PC-9 (cell line): ENCODE measurements around the gene PES1. TPM values are rescaled to one million over a fixed set of nuclear protein-coding genes. Genes with fewer than 3 reads are reported as not detected.

Source experiments
- Bru-seq: library from RNA; stranded (reverse); fragments of 400-500 nt; gene quantifications from one replicate; lab custom pipeline; 2021; lab: Mats Ljungman, UMichigan
- BruChase-seq, 2 experiments: library from RNA; stranded (reverse); fragments of 400-500 nt; gene quantifications; one replicate each; lab custom pipeline; 2021; lab: Mats Ljungman, UMichigan
- BruUV-seq: library from RNA; stranded (reverse); fragments of 400-500 nt; replicated peaks from 2 replicates; lab custom pipeline; 2021; lab: Mats Ljungman, UMichigan
- CTCF ChIA-PET: fragments of 300-600 bp; sonication (Branson Sonifier 250); formaldehyde crosslinking; loops from one replicate; lab custom pipeline; 2022; ENCODE audit warnings: antibody characterized with exemption; lab: Charles Lee
- POLR2A ChIA-PET: fragments of 300-600 bp; sonication (Branson Sonifier 250); formaldehyde crosslinking; loops from one replicate; lab custom pipeline; 2022; ENCODE audit warnings: antibody characterized with exemption; ENCODE audit not compliant: unreplicated experiment; lab: Charles Lee
- DNase-seq, 2 experiments: peaks; one replicate each; pipeline versions ENCODE4 v3.0.0 to v3.0.0-alpha.2; 2015 to 2022; ENCODE audit warnings: mixed read lengths in 1 of 2
- H2AFZ ChIP-seq: fragments of 200-600 bp; sonication (generic); 2 replicates; pipeline ENCODE4 v1.8.1; 2017; ENCODE audit warnings: antibody characterized with exemption
- H3F3A ChIP-seq: fragments of 200-600 bp; sonication (generic); 2 replicates; pipeline ENCODE4 v1.8.1; 2017; ENCODE audit warnings: antibody characterized with exemption, mild to moderate bottlenecking, low read depth; ENCODE audit not compliant: insufficient read depth
- H3K27ac ChIP-seq: fragments of 200-600 bp; sonication (generic); 2 replicates; pipeline ENCODE4 v1.6.1; 2016; ENCODE audit warnings: mixed run types
- H3K27me3 ChIP-seq: fragments of 200-600 bp; sonication (generic); 2 replicates; pipeline ENCODE4 v1.6.1; 2016; ENCODE audit warnings: low read depth, mixed run types; ENCODE audit not compliant: insufficient read depth
- H3K36me3 ChIP-seq: fragments of 200-600 bp; sonication (generic); 2 replicates; pipeline ENCODE4 v1.6.1; 2016; ENCODE audit warnings: low read depth, mixed run types
- H3K4me1 ChIP-seq: fragments of 200-600 bp; sonication (generic); replicated peaks from 2 replicates; pipeline ENCODE4 v1.6.1; 2016; ENCODE audit warnings: mixed run types; ENCODE audit not compliant: insufficient read depth
- H3K4me2 ChIP-seq: fragments of 200-600 bp; sonication (generic); 2 replicates; pipeline ENCODE4 v1.6.1; 2017; ENCODE audit warnings: mixed run types
- H3K4me3 ChIP-seq: fragments of 200-600 bp; sonication (generic); 2 replicates; pipeline ENCODE4 v1.6.1; 2016; ENCODE audit warnings: mixed run types
- H3K79me2 ChIP-seq: fragments of 200-600 bp; sonication (generic); 2 replicates; pipeline ENCODE4 v1.6.1; 2017; ENCODE audit warnings: low read depth, mixed run types
- H3K9me2 ChIP-seq: fragments of 200-600 bp; sonication (generic); 2 replicates; pipeline ENCODE4 v1.8.1; 2017; ENCODE audit warnings: mild to moderate bottlenecking; ENCODE audit not compliant: insufficient read depth
- H3K9me3 ChIP-seq: fragments of 200-600 bp; sonication (generic); 2 replicates; pipeline ENCODE4 v1.8.1; 2016; ENCODE audit warnings: low read depth; ENCODE audit not compliant: insufficient read depth
- H4K20me1 ChIP-seq: fragments of 200-600 bp; sonication (generic); 2 replicates; pipeline ENCODE4 v1.8.1; 2017; ENCODE audit not compliant: insufficient read depth
- EZH2 ChIP-seq: fragments of 200-600 bp; sonication (generic); IDR thresholded peaks from 2 replicates; pipeline ENCODE4 v1.8.0; 2017; ENCODE audit warnings: antibody characterized with exemption, low read depth
- intact Hi-C: fragments of 100-400 bp; cut with micrococcal nuclease; formaldehyde crosslinking; loops from one replicate; pipeline ENCODE4 v1.10.0; 2022; ENCODE audit not compliant: unreplicated experiment
- long read RNA-seq: library from polyadenylated mRNA; stranded (forward); transcript quantifications from one replicate; pipeline ENCODE4 v2.0.0, GENCODE V29; 2022
- total RNA-seq: library from RNA; stranded (reverse); gene quantifications from 2 replicates; pipeline ENCODE4 v1.2.3, GENCODE V29; 2021
- TF ChIP-seq, protein P1 (sequence below): fragments of 200-600 bp; sonication (generic); conservative IDR thresholded peaks from 2 replicates; pipeline ENCODE4 v1.6.1; 2017; ENCODE audit warnings: mixed run types, antibody characterized with exemption, mild to moderate bottlenecking, moderate library complexity

The PES1 gene
- total RNA-seq, result 94.3 and 127 TPM in 2 replicates
- Bru-seq, nascent RNA, result percentile 68 among the genes with signal in this experiment
- percentile 65 among the genes with signal in this experiment for BruChase-seq, experiment 1, labeled RNA remaining after a 2-hour chase
- percentile 86 among the genes with signal in this experiment for BruChase-seq, experiment 2, labeled RNA remaining after a 6-hour chase
- long read RNA-seq, transcript PES1-202 (15 exons, 2,295 nt), result major isoform, 35 of 47 reads
- long read RNA-seq, partial matches to known transcripts, result 8 of 47 reads
- long read RNA-seq, other reads (novel, unspliced or antisense), result 4 of 47 reads

- DNase-seq, result peak; percentile 92 to 96
- Histone ChIP-seq H2AFZ (peak within 1 kb of the TSS; percentile 37), H3K4me3 (peak within 1 kb of the TSS; percentile 92), H3K4me1 (peaks cover 13% of the 10 kb centered on the region), H3K9me2 (no peaks in the 10 kb centered on the region), H3K27me3 (no peaks in the 10 kb centered on the region), H3K27ac (peak within 1 kb of the TSS; percentile 37), H3K9me3 (no peaks in the 10 kb centered on the region), H3K4me2 (peak within 1 kb of the TSS; percentile 96), H3K79me2 (peaks cover 31% of the 10 kb centered on the region), H4K20me1 (peaks cover 19% of the 10 kb centered on the region), H3F3A (peaks cover 16% of the 10 kb centered on the region; the same call in 1 of the 2 replicates), H3K36me3 (peaks cover 27% of the 10 kb centered on the region)
- BruUV-seq, result no TSS peak
- intact Hi-C loops, result no loop called here
- CTCF ChIA-PET, result interaction anchor here (0.7 to 1.0 kb wide), 3 partner anchors 10 to 119 kb away, joined by 3 to 5 read pairs (median 4); no protein-coding TSS in a partner anchor
- POLR2A ChIA-PET, result interaction anchor here (0.6 to 1.0 kb wide), 3 partner anchors 168 to 516 kb away, joined by 3 to 6 read pairs (median 5); no protein-coding TSS in a partner anchor
- TF ChIP-seq, protein P1, sequence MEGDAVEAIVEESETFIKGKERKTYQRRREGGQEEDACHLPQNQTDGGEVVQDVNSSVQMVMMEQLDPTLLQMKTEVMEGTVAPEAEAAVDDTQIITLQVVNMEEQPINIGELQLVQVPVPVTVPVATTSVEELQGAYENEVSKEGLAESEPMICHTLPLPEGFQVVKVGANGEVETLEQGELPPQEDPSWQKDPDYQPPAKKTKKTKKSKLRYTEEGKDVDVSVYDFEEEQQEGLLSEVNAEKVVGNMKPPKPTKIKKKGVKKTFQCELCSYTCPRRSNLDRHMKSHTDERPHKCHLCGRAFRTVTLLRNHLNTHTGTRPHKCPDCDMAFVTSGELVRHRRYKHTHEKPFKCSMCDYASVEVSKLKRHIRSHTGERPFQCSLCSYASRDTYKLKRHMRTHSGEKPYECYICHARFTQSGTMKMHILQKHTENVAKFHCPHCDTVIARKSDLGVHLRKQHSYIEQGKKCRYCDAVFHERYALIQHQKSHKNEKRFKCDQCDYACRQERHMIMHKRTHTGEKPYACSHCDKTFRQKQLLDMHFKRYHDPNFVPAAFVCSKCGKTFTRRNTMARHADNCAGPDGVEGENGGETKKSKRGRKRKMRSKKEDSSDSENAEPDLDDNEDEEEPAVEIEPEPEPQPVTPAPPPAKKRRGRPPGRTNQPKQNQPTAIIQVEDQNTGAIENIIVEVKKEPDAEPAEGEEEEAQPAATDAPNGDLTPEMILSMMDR, result no peak
- TF ChIP-seq EZH2, result no peak
Observed at GRCh38 chr22:30591588-30592359, at the start of gene PES1. PES1 (minus strand) TSS chr22:30591910; CDS start chr22:30591833, 77 bp downstream.

GRCh38 chr22:30640839-30641430, 49.2 kb upstream of the PES1 start:
- no peak for DNase-seq
- Histone ChIP-seq H3K27me3 (no peaks in the 10 kb centered on the region), H3K27ac (no peak overlapping the region), H3K4me1 (peaks cover 16% of the 10 kb centered on the region), H3K9me3 (no peaks in the 10 kb centered on the region), H4K20me1 (no peaks in the 10 kb centered on the region), H3K4me2 (no peak overlapping the region), H2AFZ (no peak overlapping the region), H3K4me3 (no peak overlapping the region), H3K9me2 (no peaks in the 10 kb centered on the region), H3F3A (peaks cover 12% of the 10 kb centered on the region; the same call in 1 of the 2 replicates), H3K79me2 (peaks cover 13% of the 10 kb centered on the region), H3K36me3 (no peaks in the 10 kb centered on the region)
- CTCF ChIA-PET, result no interaction called here
- BruUV-seq, result no TSS peak
- POLR2A ChIA-PET, result interaction anchor here (0.6 kb wide), 1 partner anchor 22 kb away, joined by 5 read pairs; no protein-coding TSS in a partner anchor
- TF ChIP-seq, protein P1, result no peak
- TF ChIP-seq EZH2, result no peak
- intact Hi-C loops, result no loop called here

GRCh38 chr22:30640361-30640760, 48.7 kb upstream of the PES1 start:
- Histone ChIP-seq H3K79me2 (peaks cover 13% of the 10 kb centered on the region), H3K36me3 (no peaks in the 10 kb centered on the region), H4K20me1 (no peaks in the 10 kb centered on the region), H3K4me1 (peaks cover 16% of the 10 kb centered on the region), H3K9me3 (no peaks in the 10 kb centered on the region), H3F3A (peaks cover 16% of the 10 kb centered on the region; the same call in 1 of the 2 replicates), H3K4me3 (no peak overlapping the region), H3K4me2 (no peak overlapping the region), H2AFZ (no peak overlapping the region), H3K9me2 (no peaks in the 10 kb centered on the region), H3K27ac (no peak overlapping the region), H3K27me3 (no peaks in the 10 kb centered on the region)
- BruUV-seq, result no TSS peak
- TF ChIP-seq EZH2, result no peak
- TF ChIP-seq, protein P1, result no peak
- ChIA-PET POLR2A (no interaction called here), CTCF (no interaction called here)
- DNase-seq, result no peak
- intact Hi-C loops, result no loop called here
